Neural progenitor cell (in vitro differentiated cells): ENCODE data around the gene VDAC2.

ENCODE experiments used
- CTCF ChIP-seq: fragments of 200-600 bp; sonication (generic); IDR thresholded peaks from 2 replicates; pipeline ENCODE4 v1.5.1; 2017; ENCODE audit warnings: antibody characterized with exemption, mild to moderate bottlenecking
- EZH2 ChIP-seq: fragments of 200-600 bp; sonication (generic); IDR thresholded peaks from 2 replicates; pipeline ENCODE4 v1.6.1; 2017; ENCODE audit warnings: antibody characterized with exemption, mild to moderate bottlenecking, moderate library complexity
- EZH2phosphoT487 ChIP-seq: fragments of 200-600 bp; sonication (generic); IDR thresholded peaks from 2 replicates; pipeline ENCODE4 v1.6.1; 2017; ENCODE audit warnings: antibody characterized with exemption

GRCh38 chr10:75243426-75243825, 32.8 kb downstream of the VDAC2 start:
- no peak for TF ChIP-seq CTCF
- TF ChIP-seq EZH2 = no peak
- no peak for TF ChIP-seq EZH2phosphoT487
